A549 treated with GW870086 at 1 μM for 4 hours (cell line): ENCODE data around the gene CIDEB. TPM values are rescaled to one million over a fixed set of nuclear protein-coding genes. Genes with fewer than 3 reads are reported as not detected.

ENCODE experiments used
- total RNA-seq: library from RNA; stranded (reverse); fragments of 200-300 nt; extraction: Qiagen RNA extraction; gene quantifications from 5 replicates; pipeline ENCODE4 v1.2.3, GENCODE V29; 2022; ENCODE audit warnings: low read depth

The CIDEB gene, protein sequence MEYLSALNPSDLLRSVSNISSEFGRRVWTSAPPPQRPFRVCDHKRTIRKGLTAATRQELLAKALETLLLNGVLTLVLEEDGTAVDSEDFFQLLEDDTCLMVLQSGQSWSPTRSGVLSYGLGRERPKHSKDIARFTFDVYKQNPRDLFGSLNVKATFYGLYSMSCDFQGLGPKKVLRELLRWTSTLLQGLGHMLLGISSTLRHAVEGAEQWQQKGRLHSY
- total RNA-seq, result 0.17 to 0.72 TPM (median 0.19 TPM) in 5 replicates

DNA sequence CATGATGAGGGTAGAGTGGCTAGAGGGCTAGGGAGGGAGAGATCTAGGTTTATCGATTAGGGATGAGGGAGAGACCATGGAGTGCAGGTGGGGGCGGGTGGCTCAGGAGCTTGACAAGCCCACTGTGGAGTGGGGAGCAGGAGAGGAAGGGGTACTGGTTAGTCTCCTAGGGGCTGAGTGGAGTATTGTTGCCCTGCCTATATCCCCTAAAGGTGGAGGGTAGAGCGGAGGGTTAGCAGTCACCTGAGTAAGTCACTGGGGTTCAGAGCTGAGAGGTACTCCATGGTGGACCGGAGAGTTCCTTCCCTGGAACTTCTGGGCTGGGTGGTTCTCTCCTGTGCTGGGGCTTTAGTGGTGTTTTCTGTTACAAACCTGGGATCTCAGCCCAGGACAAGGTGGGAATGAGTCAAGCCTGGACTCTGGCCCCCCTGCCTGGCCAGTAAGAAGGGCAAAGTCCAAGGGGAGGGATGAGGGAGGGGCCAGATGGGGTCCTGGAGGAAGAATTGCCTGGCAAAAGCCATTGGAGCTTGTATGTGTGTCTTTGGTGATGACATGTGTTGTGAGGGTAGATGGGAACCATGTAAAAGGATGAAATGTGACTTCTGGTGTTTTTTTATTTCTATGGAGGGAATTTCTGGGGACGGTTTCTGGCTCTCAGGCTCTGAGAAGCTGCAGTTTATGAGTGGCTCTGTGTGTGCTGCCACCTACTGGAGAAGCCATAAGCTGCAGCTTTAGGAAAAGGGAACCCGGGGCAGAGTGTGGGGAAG lies at the start of gene CIDEB:
Gene CIDEB, minus strand, starts transcription at position 403 of the 767 bp plus-strand sequence. Its CDS starts 119 bp downstream, at position 284.

GRCh38 chr14:24339284-24340151 lies 31.7 kb upstream of the CIDEB start, which contains the start of gene RIPK3:
Gene RIPK3 (minus strand): TSS chr14:24339991. CDS start chr14:24339826, 165 bp downstream.

GRCh38 chr14:24334431-24335291 lies 26.9 kb upstream of the CIDEB start, which contains the start of gene ADCY4:
Gene ADCY4 (minus strand): TSS chr14:24335071. CDS start chr14:24334652, 419 bp downstream.

DNA sequence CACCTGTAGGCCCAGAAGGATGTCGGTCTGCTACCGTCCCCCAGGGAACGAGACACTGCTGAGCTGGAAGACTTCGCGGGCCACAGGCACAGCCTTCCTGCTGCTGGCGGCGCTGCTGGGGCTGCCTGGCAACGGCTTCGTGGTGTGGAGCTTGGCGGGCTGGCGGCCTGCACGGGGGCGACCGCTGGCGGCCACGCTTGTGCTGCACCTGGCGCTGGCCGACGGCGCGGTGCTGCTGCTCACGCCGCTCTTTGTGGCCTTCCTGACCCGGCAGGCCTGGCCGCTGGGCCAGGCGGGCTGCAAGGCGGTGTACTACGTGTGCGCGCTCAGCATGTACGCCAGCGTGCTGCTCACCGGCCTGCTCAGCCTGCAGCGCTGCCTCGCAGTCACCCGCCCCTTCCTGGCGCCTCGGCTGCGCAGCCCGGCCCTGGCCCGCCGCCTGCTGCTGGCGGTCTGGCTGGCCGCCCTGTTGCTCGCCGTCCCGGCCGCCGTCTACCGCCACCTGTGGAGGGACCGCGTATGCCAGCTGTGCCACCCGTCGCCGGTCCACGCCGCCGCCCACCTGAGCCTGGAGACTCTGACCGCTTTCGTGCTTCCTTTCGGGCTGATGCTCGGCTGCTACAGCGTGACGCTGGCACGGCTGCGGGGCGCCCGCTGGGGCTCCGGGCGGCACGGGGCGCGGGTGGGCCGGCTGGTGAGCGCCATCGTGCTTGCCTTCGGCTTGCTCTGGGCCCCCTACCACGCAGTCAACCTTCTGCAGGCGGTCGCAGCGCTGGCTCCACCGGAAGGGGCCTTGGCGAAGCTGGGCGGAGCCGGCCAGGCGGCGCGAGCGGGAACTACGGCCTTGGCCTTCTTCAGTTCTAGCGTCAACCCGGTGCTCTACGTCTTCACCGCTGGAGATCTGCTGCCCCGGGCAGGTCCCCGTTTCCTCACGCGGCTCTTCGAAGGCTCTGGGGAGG lies 3.1 kb upstream of the CIDEB start, which contains the start of gene LTB4R:
Gene LTB4R, plus strand, starts transcription at position 857 of the 959 bp plus-strand sequence. CDS start 4,150 bp downstream, outside the sequence.

DNA sequence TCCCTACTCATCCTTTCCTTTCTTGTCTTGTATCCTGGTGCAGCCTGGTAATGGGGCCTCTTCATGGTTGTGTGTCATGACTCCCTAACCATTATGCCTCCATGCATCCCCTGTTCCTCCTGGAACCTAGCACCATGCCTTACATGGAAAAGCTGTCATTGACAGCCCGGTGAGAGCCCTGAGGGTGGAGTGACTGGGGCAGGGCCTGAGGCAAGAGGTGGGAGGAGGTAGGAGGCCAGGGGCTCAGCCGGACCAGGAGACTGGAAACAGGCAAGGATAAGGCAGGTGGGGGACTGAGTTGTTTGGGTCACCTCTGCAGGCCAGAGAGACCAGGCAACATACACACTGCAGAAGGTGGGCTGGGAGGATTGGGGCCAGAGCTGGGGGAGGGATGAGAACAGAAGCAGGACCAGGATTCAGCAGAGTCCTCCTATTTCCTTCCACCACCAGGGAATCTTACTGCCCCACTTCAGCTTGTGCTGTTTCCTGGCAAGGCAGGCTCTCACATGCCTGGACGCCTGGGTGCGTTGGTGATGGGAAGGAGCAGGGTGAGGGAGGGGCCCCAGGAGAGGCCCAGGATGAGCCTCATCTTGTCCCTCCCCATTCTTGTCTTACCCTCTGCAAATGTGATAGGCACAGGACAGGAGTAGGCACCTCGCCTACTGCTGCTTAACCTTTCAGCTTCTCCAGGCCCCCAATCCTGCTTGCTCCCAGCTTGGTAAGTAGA lies 1.9 kb upstream of the CIDEB start, which contains the start of gene LTB4R2:
Gene LTB4R2, plus strand, starts transcription at position 603 of the 727 bp plus-strand sequence. CDS start 525 bp downstream, outside the sequence.

DNA sequence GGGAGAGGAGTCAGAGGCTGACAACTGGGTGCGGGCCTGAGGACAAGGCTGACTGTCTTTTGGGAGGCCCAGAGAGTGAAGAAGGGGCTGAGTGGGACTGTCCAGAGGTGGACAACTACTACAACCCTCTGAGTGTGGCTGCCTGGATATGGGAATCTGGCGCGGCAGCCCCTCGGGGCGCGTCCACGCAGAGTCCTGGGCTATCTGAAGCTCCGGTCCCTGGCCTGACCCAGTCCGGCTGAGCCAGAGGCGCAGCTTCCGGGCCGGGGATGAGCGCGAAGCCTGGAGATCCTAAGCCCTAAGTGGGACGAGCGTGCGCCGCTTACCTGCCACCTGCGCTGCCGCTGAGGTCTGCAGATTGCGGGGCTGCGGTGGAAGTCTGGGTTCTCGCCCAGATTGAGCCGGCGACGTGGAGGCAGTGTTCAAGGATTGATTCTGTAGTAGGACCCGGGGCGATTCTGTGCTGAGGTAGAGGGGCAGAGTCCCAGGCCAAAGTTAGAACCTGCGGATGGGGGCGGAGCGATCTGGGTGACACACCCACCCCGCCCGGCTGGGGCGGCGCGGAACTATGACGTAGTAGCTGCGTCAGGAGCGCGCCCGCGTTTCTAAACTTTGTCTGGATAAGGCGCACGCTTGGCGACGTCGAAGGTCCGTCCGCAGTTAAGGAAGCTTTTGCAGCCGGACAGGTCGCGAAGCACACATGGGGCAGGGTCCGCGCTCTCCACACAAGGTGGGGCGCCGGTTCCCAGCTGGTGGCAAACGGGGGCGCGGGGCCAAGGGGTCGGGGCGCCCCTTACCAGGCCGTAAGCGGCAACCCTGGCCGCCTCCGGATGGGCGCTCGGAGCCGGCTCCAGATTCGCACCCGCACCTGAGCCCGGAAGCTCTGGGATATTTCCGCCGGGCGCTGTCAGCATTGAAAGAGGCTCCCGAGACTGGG lies 8.3 kb downstream of the CIDEB start, which contains the start of the genes DHRS1 and NOP9:
Gene DHRS1, minus strand, starts transcription at position 526 of the 937 bp plus-strand sequence. CDS start 674 bp downstream, outside the sequence.
Gene NOP9, plus strand, starts transcription at position 596 of the 937 bp plus-strand sequence. Its CDS starts 105 bp downstream, at position 701.

DNA sequence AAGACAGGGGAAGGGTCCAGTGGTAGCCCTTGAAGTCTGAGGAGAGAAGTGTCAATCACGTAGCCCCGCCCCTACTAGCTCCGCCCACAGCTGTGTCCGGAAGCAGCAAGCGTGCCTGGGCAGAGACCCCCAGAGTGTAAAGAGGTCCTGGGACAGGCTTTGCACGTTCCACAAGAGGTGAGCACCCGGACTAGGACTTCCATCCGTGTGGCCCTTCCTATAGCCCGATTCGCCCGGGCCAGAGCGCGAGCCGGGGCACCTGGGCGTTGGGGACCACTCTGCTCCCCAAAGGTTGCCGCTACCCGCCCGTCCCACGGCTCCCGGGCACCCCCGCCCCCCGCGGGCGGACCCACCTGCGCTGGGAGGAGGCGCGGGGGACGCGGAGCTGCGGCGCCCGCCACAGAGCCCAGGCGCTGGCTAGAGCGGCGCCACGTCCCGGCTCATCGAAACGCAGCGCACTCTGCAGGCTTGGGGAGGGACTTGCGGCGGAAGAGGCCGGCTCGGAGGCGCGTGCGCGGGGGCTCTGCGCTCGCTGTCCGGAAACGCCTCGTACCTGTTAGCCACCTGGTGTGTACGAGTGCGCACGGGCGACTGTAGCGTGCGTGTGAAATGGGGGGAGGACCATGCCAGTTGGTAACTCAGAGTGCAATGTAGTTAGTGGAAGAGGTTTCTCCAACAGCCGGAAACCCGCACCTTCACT lies 36.5 kb downstream of the CIDEB start, which contains the start of gene RABGGTA:
Gene RABGGTA, minus strand, starts transcription at position 464 of the 700 bp plus-strand sequence. CDS start 482 bp downstream, outside the sequence.

DNA sequence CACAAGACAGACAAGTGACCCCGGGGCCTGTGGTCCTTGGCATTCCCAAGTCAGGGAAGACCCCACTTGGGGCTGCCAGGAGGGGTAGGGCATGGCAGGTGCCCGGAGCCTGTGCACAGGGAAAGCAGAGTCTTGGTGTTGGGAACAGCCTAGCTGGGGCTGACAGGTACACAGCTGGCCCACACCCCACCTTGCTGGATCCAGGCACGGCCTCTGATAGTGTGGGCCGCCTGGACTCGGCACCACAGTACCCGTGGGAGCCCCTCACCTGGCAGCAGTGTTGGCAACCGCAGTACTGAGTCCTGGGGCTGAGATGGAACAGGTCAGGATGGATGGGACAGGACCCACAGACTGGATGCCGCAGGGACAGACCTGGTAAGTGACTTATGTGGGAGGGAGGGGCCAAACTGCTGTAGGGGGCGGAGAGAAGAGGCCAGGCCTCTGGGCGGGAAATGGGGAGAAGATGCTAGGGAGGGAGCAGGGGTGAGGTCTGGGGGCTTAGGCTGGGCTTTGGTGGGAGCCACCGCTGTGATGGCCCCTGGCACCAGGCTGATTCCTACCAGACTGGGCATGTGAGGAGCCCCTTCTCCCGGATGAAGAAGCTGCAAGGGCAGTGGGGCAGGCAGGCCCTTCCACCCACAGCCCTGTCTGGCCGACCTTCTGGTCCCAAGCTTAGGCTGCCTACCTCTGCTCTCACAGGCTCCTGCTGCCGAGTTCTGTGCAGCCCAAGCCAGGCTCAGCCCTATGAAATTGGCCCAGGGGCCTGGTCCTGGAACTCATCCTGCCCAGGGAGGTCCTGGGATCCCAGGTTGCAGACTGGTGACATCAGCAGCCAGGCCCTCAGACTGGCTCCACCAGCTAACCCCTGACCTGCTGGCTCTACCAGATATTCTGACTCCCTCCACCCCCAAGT lies 44.7 kb downstream of the CIDEB start, which contains the start of gene TGM1:
Gene TGM1, minus strand, starts transcription at position 357 of the 913 bp plus-strand sequence. CDS start 825 bp downstream, outside the sequence.

Other genes with a start within 250 kb of the CIDEB start
- 0.06 to 0.16 TPM (median 0.15 TPM) in 3 of 5 replicates, not detected in the others for gene CPNE6, start 236.4 kb downstream of the CIDEB start, total RNA-seq
- 18.0 to 23.5 TPM (median 19.5 TPM) in 5 replicates for gene PCK2, start 213.7 kb downstream of the CIDEB start, total RNA-seq
- 19.4 to 22.8 TPM (median 20.8 TPM) in 5 replicates for gene DCAF11, start 193.2 kb downstream of the CIDEB start, total RNA-seq
- gene NRL, start 193.0 kb downstream of the CIDEB start, total RNA-seq, result 0.75 to 1.1 TPM (median 1.0 TPM) in 5 replicates
- gene FITM1, start 177.3 kb downstream of the CIDEB start, total RNA-seq, result 0.17 TPM in 2 of 5 replicates, not detected in the others
- 157 to 192 TPM (median 167 TPM) in 5 replicates for gene PSME1, start 171.8 kb downstream of the CIDEB start, total RNA-seq
- 47.8 to 65.7 TPM (median 59.1 TPM) in 5 replicates for gene EMC9, start 166.4 kb downstream of the CIDEB start, total RNA-seq
- gene PSME2, start 161.4 kb downstream of the CIDEB start, total RNA-seq, result 161 to 196 TPM (median 170 TPM) in 5 replicates
- 20.9 to 32.8 TPM (median 29.5 TPM) in 5 replicates for gene RNF31, start 160.5 kb downstream of the CIDEB start, total RNA-seq
- 15.3 to 20.5 TPM (median 18.1 TPM) in 5 replicates for gene IRF9, start 146.7 kb downstream of the CIDEB start, total RNA-seq
- 3.5 to 5.5 TPM (median 5.2 TPM) in 5 replicates for gene REC8, start 135.9 kb downstream of the CIDEB start, total RNA-seq
- gene IPO4, start 119.2 kb downstream of the CIDEB start, total RNA-seq, result 71.7 to 83.4 TPM (median 76.3 TPM) in 5 replicates
- gene TM9SF1, start 112.5 kb downstream of the CIDEB start, total RNA-seq, result 63.4 to 67.1 TPM (median 65.5 TPM) in 5 replicates
- not detected in 5 replicates for gene TSSK4, start 102.3 kb downstream of the CIDEB start, total RNA-seq
- gene CHMP4A, start 94.5 kb downstream of the CIDEB start, total RNA-seq, result 76.1 to 96.4 TPM (median 81.8 TPM) in 5 replicates
- gene MDP1, start 91.9 kb downstream of the CIDEB start, total RNA-seq, result 28.4 to 32.8 TPM (median 30.6 TPM) in 5 replicates
- 438 to 493 TPM (median 454 TPM) in 5 replicates for gene NEDD8, start 75.6 kb downstream of the CIDEB start, total RNA-seq
- 55.3 to 62.7 TPM (median 61.5 TPM) in 5 replicates for gene GMPR2, start 75.0 kb downstream of the CIDEB start, total RNA-seq
- 31.8 to 38.3 TPM (median 37.1 TPM) in 5 replicates for gene TINF2, start 65.4 kb downstream of the CIDEB start, total RNA-seq
- gene TGM1, start 44.8 kb downstream of the CIDEB start, total RNA-seq, result 0.81 to 1.5 TPM (median 1.2 TPM) in 5 replicates
- gene RABGGTA, start 36.4 kb downstream of the CIDEB start, total RNA-seq, result 16.1 to 17.8 TPM (median 17.2 TPM) in 5 replicates
- gene DHRS1, start 8.2 kb downstream of the CIDEB start, total RNA-seq, result 8.1 to 13.1 TPM (median 10.3 TPM) in 5 replicates
- 14.8 to 17.6 TPM (median 16.2 TPM) in 5 replicates for gene NOP9, start 8.1 kb downstream of the CIDEB start, total RNA-seq
- 2.8 to 5.1 TPM (median 4.4 TPM) in 5 replicates for gene LTB4R2, start 2.2 kb upstream of the CIDEB start, total RNA-seq
- gene LTB4R, start 3.5 kb upstream of the CIDEB start, total RNA-seq, result 3.9 to 6.3 TPM (median 5.2 TPM) in 5 replicates
- gene ADCY4, start 27.1 kb upstream of the CIDEB start, total RNA-seq, result not detected in 5 replicates
- not detected in 5 replicates for gene RIPK3, start 32.0 kb upstream of the CIDEB start, total RNA-seq
- gene NFATC4, start 60.2 kb upstream of the CIDEB start, total RNA-seq, result 0.06 to 0.47 TPM (median 0.31 TPM) in 3 of 5 replicates, not detected in the others
- 0.25 to 0.34 TPM (median 0.26 TPM) in 5 replicates for gene NYNRIN, start 91.0 kb upstream of the CIDEB start, total RNA-seq
- 1.0 to 1.7 TPM (median 1.2 TPM) in 5 replicates for gene CBLN3, start 121.7 kb upstream of the CIDEB start, total RNA-seq
- gene KHNYN, start 122.0 kb upstream of the CIDEB start, total RNA-seq, result 23.4 to 28.8 TPM (median 27.6 TPM) in 5 replicates
- gene SDR39U1, start 134.8 kb upstream of the CIDEB start, total RNA-seq, result 42.3 to 50.6 TPM (median 48.6 TPM) in 5 replicates
- not detected in 5 replicates for gene CMA1, start 200.3 kb upstream of the CIDEB start, total RNA-seq